Stomach (tissue), 9 donors: Measurements from ENCODE around the gene DIAPH3. TPM values are rescaled to one million over a fixed set of nuclear protein-coding genes. Genes with fewer than 3 reads are reported as not detected.

ENCODE experiments used
- DNase-seq, 2 donors: peaks; one replicate each; pipeline versions ENCODE4 v3.0.0 to v3.0.0-alpha.2; 2013 to 2019
- H3K27ac ChIP-seq, 5 donors: fragments of 200-600 bp in 4 of 5; sonication (generic) in 4 of 5; one replicate each; pipeline ENCODE4 v1.5.1; 2013 to 2019; ENCODE audit warnings: mild to moderate bottlenecking in 1 of 5, moderate library complexity in 1 of 5
- H3K27me3 ChIP-seq, 3 donors: fragments of 200-600 bp; sonication (generic); one replicate each; pipeline ENCODE4 v1.5.1; 2017 to 2019; ENCODE audit warnings: mixed run types in 1 of 3
- H3K36me3 ChIP-seq, 4 donors: fragments of 200-600 bp; sonication (generic); 1 replicate in 3 of 4; 2 replicates in 1 of 4; pipeline ENCODE4 v1.5.1; 2016 to 2019
- H3K4me1 ChIP-seq, 4 donors: fragments of 200-600 bp; sonication (generic); one replicate each; pipeline ENCODE4 v1.5.1; 2016 to 2019
- H3K4me3 ChIP-seq, 4 donors: fragments of 200-600 bp; sonication (generic) in 3 of 4; one replicate each; pipeline ENCODE4 v1.5.1; 2016 to 2019; ENCODE audit warnings: mild to moderate bottlenecking in 1 of 4
- H3K9me3 ChIP-seq, 4 donors: fragments of 200-600 bp; sonication (generic); one replicate each; pipeline ENCODE4 v1.5.1; 2016 to 2019
- EP300 ChIP-seq: sonication (generic); formaldehyde crosslinking; IDR thresholded peaks from one replicate; pipeline ENCODE4 v1.6.1; 2017; ENCODE audit warnings: antibody characterized with exemption
- POLR2A ChIP-seq, 4 donors: fragments of 450-650 bp; IDR thresholded peaks; one replicate each; pipeline ENCODE4 v1.6.1; 2016; ENCODE audit warnings: antibody characterized with exemption in 4 of 4, control low read depth in 2 of 4, mild to moderate bottlenecking in 1 of 4, moderate library complexity in 1 of 4
- POLR2AphosphoS5 ChIP-seq, 3 donors: sonication (generic); formaldehyde crosslinking; IDR thresholded peaks; one replicate each; pipeline ENCODE4 v1.6.1; 2016; ENCODE audit warnings: antibody characterized with exemption in 3 of 3
- intact Hi-C: fragments of 100-400 bp; cut with DNase I; formaldehyde crosslinking; loops from one replicate; pipeline ENCODE4 v1.15.1; 2023; ENCODE audit warnings: low total_unique reads
- polyA plus RNA-seq, 3 donors: library from polyadenylated mRNA; stranded (reverse); fragments of 200-250 nt; gene quantifications; one replicate each; pipeline ENCODE4 v1.2.3, GENCODE V29; 2013
- total RNA-seq, 5 donors: library from RNA; depleted of rRNA; stranded (reverse); fragments of >200 nt; gene quantifications; one replicate each; pipeline versions ENCODE4 v1.1.0 to v1.2.3, GENCODE V29; 2014 to 2016
- TF ChIP-seq, protein P1 (sequence below), 7 experiments: fragments of 450-650 bp in 4 of 7; fragments of 200-600 bp in 3 of 7; sonication (generic) in 3 of 7; IDR thresholded peaks; one replicate each; pipeline ENCODE4 v1.5.1; 2016 to 2019; ENCODE audit warnings: antibody characterized with exemption in 7 of 7, control low read depth in 2 of 7, mild to moderate bottlenecking in 1 of 7
- donor health status: healthy with polysubstance abuse.
- donor health status: Bipolar disorder and iron deficiency.
- donor health status: healthy.

DIAPH3 gene
- total and polyA plus RNA-seq, 8 donors = 2.5 to 12.1 (median 4.6) TPM

DNA sequence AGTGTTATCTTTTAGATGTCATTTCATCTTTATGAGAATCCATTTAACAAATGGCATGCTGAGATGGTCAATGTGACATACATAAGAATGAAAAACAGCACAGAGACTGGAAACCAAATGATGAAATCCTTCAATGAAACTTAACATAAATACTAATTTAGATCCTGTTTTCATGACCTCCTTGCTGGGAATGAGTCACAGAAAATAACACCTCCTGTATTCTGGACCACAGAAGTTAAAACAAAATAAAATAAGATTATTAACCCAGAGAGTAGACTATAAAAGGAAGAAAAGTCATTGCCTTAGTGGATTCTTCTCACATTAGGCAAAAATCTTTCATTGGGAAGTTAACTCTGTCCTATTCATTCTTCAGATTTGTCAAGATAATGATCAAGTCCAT, 1.6 kb downstream of the DIAPH3 start:
- H3K27me3 ChIP-seq = no peaks in the 10 kb centered on the region
- H3K9me3 ChIP-seq = no peaks in the 10 kb centered on the region
- H3K27ac ChIP-seq = no peak overlapping the region
- intact Hi-C loops = no loop called here
- H3K36me3 ChIP-seq = no peaks in the 10 kb centered on the region
- peaks cover 0 to 27% (median 17%) of the 10 kb centered on the region in 4 donors for H3K4me1 ChIP-seq
- no peak for TF ChIP-seq POLR2A (IDR thresholded peaks at IDR 0.05)
- TF ChIP-seq, protein P1, sequence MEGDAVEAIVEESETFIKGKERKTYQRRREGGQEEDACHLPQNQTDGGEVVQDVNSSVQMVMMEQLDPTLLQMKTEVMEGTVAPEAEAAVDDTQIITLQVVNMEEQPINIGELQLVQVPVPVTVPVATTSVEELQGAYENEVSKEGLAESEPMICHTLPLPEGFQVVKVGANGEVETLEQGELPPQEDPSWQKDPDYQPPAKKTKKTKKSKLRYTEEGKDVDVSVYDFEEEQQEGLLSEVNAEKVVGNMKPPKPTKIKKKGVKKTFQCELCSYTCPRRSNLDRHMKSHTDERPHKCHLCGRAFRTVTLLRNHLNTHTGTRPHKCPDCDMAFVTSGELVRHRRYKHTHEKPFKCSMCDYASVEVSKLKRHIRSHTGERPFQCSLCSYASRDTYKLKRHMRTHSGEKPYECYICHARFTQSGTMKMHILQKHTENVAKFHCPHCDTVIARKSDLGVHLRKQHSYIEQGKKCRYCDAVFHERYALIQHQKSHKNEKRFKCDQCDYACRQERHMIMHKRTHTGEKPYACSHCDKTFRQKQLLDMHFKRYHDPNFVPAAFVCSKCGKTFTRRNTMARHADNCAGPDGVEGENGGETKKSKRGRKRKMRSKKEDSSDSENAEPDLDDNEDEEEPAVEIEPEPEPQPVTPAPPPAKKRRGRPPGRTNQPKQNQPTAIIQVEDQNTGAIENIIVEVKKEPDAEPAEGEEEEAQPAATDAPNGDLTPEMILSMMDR (IDR thresholded peaks at IDR 0.05) = no peak
- TF ChIP-seq POLR2AphosphoS5 (IDR thresholded peaks at IDR 0.05) = no peak
- H3K4me3 ChIP-seq = no peak overlapping the region
- DNase-seq = no peak

DNA sequence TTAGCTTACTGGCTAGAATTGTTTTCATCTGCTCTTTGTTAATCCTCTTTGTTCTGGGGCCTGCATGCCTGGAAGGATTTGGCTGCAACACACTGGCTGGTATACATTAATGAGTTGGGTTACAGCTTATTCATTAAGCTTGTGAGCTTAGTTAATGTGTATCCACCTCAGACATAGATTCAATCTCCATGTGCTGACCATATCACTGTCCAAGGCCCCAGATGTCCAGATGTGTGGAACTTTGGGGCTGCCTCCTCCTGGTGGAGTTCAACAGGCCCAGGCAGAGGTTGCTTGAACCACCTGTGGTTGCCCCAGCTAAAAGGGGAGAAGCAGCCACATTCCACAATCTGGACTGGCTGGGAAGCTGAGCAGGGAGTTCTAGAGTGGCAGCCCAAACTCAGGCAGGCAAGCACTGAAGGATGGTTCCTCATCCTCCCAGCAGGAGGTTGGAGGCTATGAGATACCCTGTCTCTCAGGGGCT, 5.4 kb downstream of the DIAPH3 start:
- intact Hi-C loops = no loop called here
- TF ChIP-seq EP300 (no peak), POLR2AphosphoS5 (IDR thresholded peaks at IDR 0.05) (no peak), POLR2A (IDR thresholded peaks at IDR 0.05) (no peak)
- TF ChIP-seq, protein P1 (IDR thresholded peaks at IDR 0.05) = no peak
- H3K4me3 ChIP-seq = no peak overlapping the region
- H3K4me1 ChIP-seq = peaks cover 0 to 7% (median 5%) of the 10 kb centered on the region in 4 donors
- H3K36me3 ChIP-seq = no peaks in the 10 kb centered on the region
- no peak overlapping the region for H3K27ac ChIP-seq
- no peaks in the 10 kb centered on the region for H3K27me3 ChIP-seq
- no peaks in the 10 kb centered on the region for H3K9me3 ChIP-seq
- DNase-seq = no peak

DNA sequence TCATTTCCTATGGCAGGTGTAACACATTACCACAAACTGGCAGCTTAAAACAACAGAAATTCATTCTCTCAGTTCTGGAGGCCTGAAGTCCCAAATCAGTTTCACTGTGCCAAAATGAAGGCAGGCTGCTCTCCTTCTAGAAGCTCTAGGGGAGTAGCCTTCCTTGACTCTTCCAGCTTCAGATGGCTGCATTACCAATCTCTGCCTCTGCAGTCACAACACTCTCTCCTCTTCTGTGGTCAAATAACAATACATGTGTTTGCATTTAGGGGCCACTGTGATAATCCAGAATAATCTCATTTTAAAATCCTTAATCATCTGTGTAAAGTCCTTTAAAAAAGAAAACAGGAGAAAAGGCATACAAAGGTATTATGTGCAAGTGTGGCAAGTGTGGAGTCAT, 7.8 kb downstream of the DIAPH3 start:
- Histone ChIP-seq H3K4me1 (no peaks in the 10 kb centered on the region), H3K36me3 (no peaks in the 10 kb centered on the region), H3K27me3 (no peaks in the 10 kb centered on the region), H3K4me3 (no peak overlapping the region), H3K9me3 (no peaks in the 10 kb centered on the region), H3K27ac (no peak overlapping the region)
- TF ChIP-seq POLR2AphosphoS5 (IDR thresholded peaks at IDR 0.05) (no peak), EP300 (no peak), POLR2A (IDR thresholded peaks at IDR 0.05) (no peak)
- TF ChIP-seq, protein P1 (IDR thresholded peaks at IDR 0.05) = no peak
- no peak for DNase-seq
- intact Hi-C loops = no loop called here

DNA sequence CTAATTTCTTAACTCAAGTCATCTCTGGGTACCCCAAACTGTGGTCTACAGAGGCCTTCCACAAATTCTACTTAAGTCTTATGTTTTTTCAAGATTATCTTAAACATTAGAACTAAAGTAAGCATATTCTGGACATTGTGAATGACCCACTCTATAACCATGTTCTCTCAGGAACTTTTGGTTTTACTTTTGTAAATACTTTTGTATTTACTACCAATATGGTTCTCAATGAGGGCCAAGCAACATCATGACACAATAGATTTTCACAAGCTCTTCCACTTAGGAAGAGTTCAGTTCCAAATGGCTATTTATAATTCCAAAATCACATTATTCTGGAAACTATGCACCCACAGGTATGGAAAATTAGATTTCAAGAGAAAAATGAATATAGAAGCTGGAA, 10.8 kb downstream of the DIAPH3 start:
- Histone ChIP-seq H3K27me3 (no peaks in the 10 kb centered on the region), H3K4me3 (no peak overlapping the region), H3K9me3 (no peaks in the 10 kb centered on the region), H3K4me1 (no peaks in the 10 kb centered on the region), H3K36me3 (no peaks in the 10 kb centered on the region), H3K27ac (no peak overlapping the region)
- TF ChIP-seq POLR2A (IDR thresholded peaks at IDR 0.05) (no peak), EP300 (no peak), POLR2AphosphoS5 (IDR thresholded peaks at IDR 0.05) (no peak)
- TF ChIP-seq, protein P1 (IDR thresholded peaks at IDR 0.05) = no peak
- DNase-seq = no peak
- intact Hi-C loops = no loop called here

DNA sequence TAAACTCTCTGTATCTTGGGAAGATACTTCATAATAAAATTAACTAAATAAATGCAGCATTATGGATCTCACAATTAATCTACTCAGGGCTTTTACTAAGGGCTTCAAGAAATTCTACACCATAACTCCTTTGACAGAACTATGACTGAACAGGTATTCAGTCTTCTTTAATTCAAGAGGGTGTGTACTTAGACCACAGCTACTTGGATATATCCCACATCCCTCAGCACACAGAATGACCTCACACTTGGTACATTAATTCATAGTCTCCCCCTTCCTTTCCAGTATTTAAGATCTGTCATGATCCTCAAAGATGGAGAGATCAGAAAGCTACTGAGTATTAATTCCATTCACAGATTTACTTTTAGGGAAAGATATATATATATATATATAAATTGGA, 11.6 kb downstream of the DIAPH3 start:
- no peak overlapping the region for H3K27ac ChIP-seq
- H3K4me1 ChIP-seq = no peaks in the 10 kb centered on the region
- no peaks in the 10 kb centered on the region for H3K27me3 ChIP-seq
- intact Hi-C loops = no loop called here
- H3K4me3 ChIP-seq = no peak overlapping the region
- H3K9me3 ChIP-seq = no peaks in the 10 kb centered on the region
- no peak for TF ChIP-seq EP300
- TF ChIP-seq, protein P1 (IDR thresholded peaks at IDR 0.05) = no peak
- TF ChIP-seq POLR2A (IDR thresholded peaks at IDR 0.05) = no peak
- no peak for TF ChIP-seq POLR2AphosphoS5 (IDR thresholded peaks at IDR 0.05)
- DNase-seq = no peak
- H3K36me3 ChIP-seq = no peaks in the 10 kb centered on the region
